Measurements from ENCODE around the gene NR3C2. TPM values are rescaled to one million over a fixed set of nuclear protein-coding genes. Genes with fewer than 3 reads are reported as not detected.

The NR3C2 gene
- total and polyA plus RNA-seq, 10 of the 15 experiments (the other 5 are each of a cell fraction or from before 2014, with no cell fraction given): 0.05 to 0.11 (median 0.08) TPM; not detected in 4

DNA sequence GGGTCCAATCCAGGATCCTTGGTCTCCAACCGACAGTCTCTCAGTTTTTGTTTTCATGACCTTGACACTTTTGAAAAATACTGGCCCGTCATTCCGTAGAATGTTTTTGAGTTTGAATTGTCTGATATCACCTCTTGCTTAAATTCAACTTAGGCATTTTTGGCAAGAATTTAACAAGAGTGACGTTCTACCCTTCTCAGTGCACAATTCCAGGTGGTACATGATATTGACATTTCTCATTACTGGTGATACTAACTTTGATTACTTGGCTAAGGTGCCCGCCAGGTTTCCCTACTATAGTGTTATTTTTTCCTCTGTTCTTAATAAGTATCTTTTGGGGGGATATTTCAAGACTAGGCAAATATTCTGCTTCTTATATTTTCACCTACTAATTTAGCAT lies 215.1 kb downstream of the NR3C2 start (continued):
- TF ChIP-seq POU2F2 (IDR thresholded peaks at IDR 0.05; ENCODE audit: borderline replicate concordance, low read depth, low read length): no peak

DNA sequence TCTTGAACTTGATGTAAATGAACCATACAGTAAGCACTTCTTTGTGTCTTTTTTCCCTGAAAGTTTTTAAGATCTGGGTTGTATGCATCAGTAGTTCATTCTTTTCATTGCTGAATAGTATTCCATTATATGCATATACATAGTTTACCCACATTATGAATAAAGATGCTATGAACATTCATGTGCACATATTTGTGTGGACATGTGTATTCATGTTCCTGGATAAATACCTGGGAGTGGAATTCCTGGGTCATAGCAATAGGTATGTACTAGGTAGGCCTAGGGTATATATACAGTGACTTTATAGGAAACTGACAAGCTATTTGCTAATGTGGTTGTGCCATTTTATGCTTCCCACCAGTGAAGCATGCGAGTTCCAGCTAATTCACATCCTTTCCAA lies 215.9 kb downstream of the NR3C2 start:
- ATAC-seq (no peak), DNase-seq (ENCODE audit: low read depth, low spot score) (no peak), FAIRE-seq (no peak)
- TF ChIP-seq SMARCA5 (IDR thresholded peaks at IDR 0.05) (no peak), IKZF1 (conservative IDR thresholded peaks at IDR 0.05) (no peak)
- H3K27ac ChIP-seq (ENCODE audit: control insufficient read depth, insufficient read depth): no peak overlapping the region
- no peaks in the 10 kb centered on the region for H3K9me3 ChIP-seq (replicated peaks; ENCODE audit: control insufficient read depth, insufficient read depth, low read length)
- no peaks in the 10 kb centered on the region for H3K36me3 ChIP-seq (ENCODE audit: control insufficient read depth in 2 of 2, insufficient read depth in 2 of 2, low read length in 1 of 2)
- ChIA-PET POLR2A (no interaction called here), RAD21 (ENCODE audit: unreplicated experiment) (no interaction called here), SMC1A (ENCODE audit: uncharacterized antibody, unreplicated experiment) (no interaction called here), CTCF (no interaction called here)
- H3K9ac ChIP-seq (ENCODE audit: control insufficient read depth, insufficient read depth, low read length): no peak overlapping the region
- H3K27me3 ChIP-seq (replicated peaks in 1 of 2; ENCODE audit: control insufficient read depth in 2 of 2, insufficient read depth in 2 of 2, low read length in 1 of 2): no peaks in the 10 kb centered on the region
- intact Hi-C loops (cut with micrococcal nuclease; ENCODE audit: unreplicated experiment): no loop called here
- H3K4me3 ChIP-seq: no peak overlapping the region
- BruUV-seq (replicated peaks): no TSS peak
- in situ Hi-C loops (cut with MboI): no loop called here
- H3K79me2 ChIP-seq (ENCODE audit: control insufficient read depth, insufficient read depth, low read length): no peaks in the 10 kb centered on the region
- H3K4me1 ChIP-seq (ENCODE audit: control insufficient read depth, insufficient read depth, low read length): no peaks in the 10 kb centered on the region
- no peak overlapping the region for H3K4me2 ChIP-seq (ENCODE audit: control insufficient read depth, insufficient read depth)
- H2AFZ ChIP-seq (ENCODE audit: control insufficient read depth, low read depth, low read length): no peak overlapping the region
- no peaks in the 10 kb centered on the region for H4K20me1 ChIP-seq (ENCODE audit: control insufficient read depth, insufficient read depth)
- 12% methylated on average over 1 of the region's 1 CpG for WGBS (ENCODE audit: insufficient coverage, insufficient replicate concordance, low lambda C conversion rate, missing lambda C conversion rate)

DNA sequence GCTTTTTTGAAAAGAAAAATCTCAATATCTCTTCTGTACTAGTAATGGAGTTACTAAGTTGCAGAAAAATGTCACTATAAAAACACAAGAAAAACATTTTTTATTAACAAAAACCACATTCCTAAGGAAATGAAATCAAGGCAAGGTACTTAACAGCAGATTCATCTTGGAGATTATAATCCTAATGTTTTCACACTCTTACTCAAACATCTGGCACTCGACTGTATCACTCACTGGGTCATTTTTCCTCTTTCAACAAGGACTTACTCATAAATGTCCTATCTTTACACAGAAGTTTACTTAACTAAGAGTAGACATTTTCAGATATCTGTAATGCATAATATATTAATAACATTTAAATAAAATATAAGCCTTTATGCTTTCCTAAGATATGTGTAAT lies 216.6 kb downstream of the NR3C2 start:
- FAIRE-seq: no peak
- H3K79me2 ChIP-seq (ENCODE audit: control insufficient read depth, insufficient read depth, low read length): no peaks in the 10 kb centered on the region
- no peak overlapping the region for H3K4me2 ChIP-seq (ENCODE audit: control insufficient read depth, insufficient read depth)
- ChIA-PET CTCF (no interaction called here), POLR2A (no interaction called here), RAD21 (ENCODE audit: unreplicated experiment) (no interaction called here), SMC1A (ENCODE audit: uncharacterized antibody, unreplicated experiment) (no interaction called here)
- no peak for ATAC-seq
- no peak for DNase-seq (ENCODE audit: low read depth, low spot score)
- no peaks in the 10 kb centered on the region for H3K4me1 ChIP-seq (ENCODE audit: control insufficient read depth, insufficient read depth, low read length)
- H3K4me3 ChIP-seq: no peak overlapping the region
- in situ Hi-C loops (cut with MboI): no loop called here
- H3K27ac ChIP-seq (ENCODE audit: control insufficient read depth, insufficient read depth): no peak overlapping the region
- H3K27me3 ChIP-seq (replicated peaks in 1 of 2; ENCODE audit: control insufficient read depth in 2 of 2, insufficient read depth in 2 of 2, low read length in 1 of 2): no peaks in the 10 kb centered on the region
- no peak overlapping the region for H2AFZ ChIP-seq (ENCODE audit: control insufficient read depth, low read depth, low read length)
- H3K9me3 ChIP-seq (replicated peaks; ENCODE audit: control insufficient read depth, insufficient read depth, low read length): no peaks in the 10 kb centered on the region
- WGBS (ENCODE audit: insufficient coverage, insufficient replicate concordance, low lambda C conversion rate, missing lambda C conversion rate): 0% methylated on average over 1 of the region's 1 CpG
- no peaks in the 10 kb centered on the region for H3K36me3 ChIP-seq (ENCODE audit: control insufficient read depth in 2 of 2, insufficient read depth in 2 of 2, low read length in 1 of 2)
- intact Hi-C loops (cut with micrococcal nuclease; ENCODE audit: unreplicated experiment): no loop called here
- H3K9ac ChIP-seq (ENCODE audit: control insufficient read depth, insufficient read depth, low read length): no peak overlapping the region
- BruUV-seq (replicated peaks): no TSS peak
- H4K20me1 ChIP-seq (ENCODE audit: control insufficient read depth, insufficient read depth): no peaks in the 10 kb centered on the region
- TF ChIP-seq, protein P1, sequence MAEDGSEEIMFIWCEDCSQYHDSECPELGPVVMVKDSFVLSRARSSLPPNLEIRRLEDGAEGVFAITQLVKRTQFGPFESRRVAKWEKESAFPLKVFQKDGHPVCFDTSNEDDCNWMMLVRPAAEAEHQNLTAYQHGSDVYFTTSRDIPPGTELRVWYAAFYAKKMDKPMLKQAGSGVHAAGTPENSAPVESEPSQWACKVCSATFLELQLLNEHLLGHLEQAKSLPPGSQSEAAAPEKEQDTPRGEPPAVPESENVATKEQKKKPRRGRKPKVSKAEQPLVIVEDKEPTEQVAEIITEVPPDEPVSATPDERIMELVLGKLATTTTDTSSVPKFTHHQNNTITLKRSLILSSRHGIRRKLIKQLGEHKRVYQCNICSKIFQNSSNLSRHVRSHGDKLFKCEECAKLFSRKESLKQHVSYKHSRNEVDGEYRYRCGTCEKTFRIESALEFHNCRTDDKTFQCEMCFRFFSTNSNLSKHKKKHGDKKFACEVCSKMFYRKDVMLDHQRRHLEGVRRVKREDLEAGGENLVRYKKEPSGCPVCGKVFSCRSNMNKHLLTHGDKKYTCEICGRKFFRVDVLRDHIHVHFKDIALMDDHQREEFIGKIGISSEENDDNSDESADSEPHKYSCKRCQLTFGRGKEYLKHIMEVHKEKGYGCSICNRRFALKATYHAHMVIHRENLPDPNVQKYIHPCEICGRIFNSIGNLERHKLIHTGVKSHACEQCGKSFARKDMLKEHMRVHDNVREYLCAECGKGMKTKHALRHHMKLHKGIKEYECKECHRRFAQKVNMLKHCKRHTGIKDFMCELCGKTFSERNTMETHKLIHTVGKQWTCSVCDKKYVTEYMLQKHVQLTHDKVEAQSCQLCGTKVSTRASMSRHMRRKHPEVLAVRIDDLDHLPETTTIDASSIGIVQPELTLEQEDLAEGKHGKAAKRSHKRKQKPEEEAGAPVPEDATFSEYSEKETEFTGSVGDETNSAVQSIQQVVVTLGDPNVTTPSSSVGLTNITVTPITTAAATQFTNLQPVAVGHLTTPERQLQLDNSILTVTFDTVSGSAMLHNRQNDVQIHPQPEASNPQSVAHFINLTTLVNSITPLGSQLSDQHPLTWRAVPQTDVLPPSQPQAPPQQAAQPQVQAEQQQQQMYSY (CRISPR knock-in tag; IDR thresholded peaks at IDR 0.05): no peak
- no peak for TF ChIP-seq EZH2 (IDR thresholded peaks at IDR 0.05; ENCODE audit: borderline replicate concordance, control insufficient read depth, low read depth, low read length)
